Ascending aorta (tissue), 2 donors: Measurements from ENCODE around the gene CELF3. TPM values are rescaled to one million over a fixed set of nuclear protein-coding genes. Genes with fewer than 3 reads are reported as not detected.
A peak's percentile ranks its signal among the peaks of the same experiment; 100 is the strongest.
"Not testable (repeated sequence)": the region's sequence is repeated elsewhere in the genome, so short reads cannot be mapped to it uniquely, and the experiment has no call there.

Source experiments
- DNase-seq, 2 donors: peaks; one replicate each; pipeline ENCODE4 v3.0.0-alpha.2; 2019; ENCODE audit warnings: low spot score in 2 of 2
- H3K27ac ChIP-seq, 2 donors: fragments of 200-600 bp; sonication (generic); one replicate each; pipeline ENCODE4 v1.5.1; 2016 to 2017; ENCODE audit warnings: mild to moderate bottlenecking in 1 of 2
- H3K27me3 ChIP-seq: fragments of 200-600 bp; sonication (generic); one replicate; pipeline ENCODE4 v1.5.1; 2017
- H3K36me3 ChIP-seq, 2 donors: fragments of 200-600 bp; sonication (generic); one replicate each; pipeline ENCODE4 v1.5.1; 2016
- H3K4me1 ChIP-seq, 2 donors: fragments of 200-600 bp; sonication (generic); one replicate each; pipeline ENCODE4 v1.5.1; 2016 to 2017; ENCODE audit warnings: mild to moderate bottlenecking in 1 of 2
- H3K4me3 ChIP-seq, 2 donors: fragments of 200-600 bp; sonication (generic); one replicate each; pipeline ENCODE4 v1.5.1; 2016 to 2017; ENCODE audit warnings: mild to moderate bottlenecking in 1 of 2
- H3K9me3 ChIP-seq, 2 donors: fragments of 200-600 bp; sonication (generic); one replicate each; pipeline ENCODE4 v1.5.1; 2016
- intact Hi-C: fragments of 100-400 bp; cut with DNase I; formaldehyde crosslinking; loops from one replicate; pipeline ENCODE4 v1.15.1; 2023
- total RNA-seq: library from RNA; depleted of rRNA; stranded (reverse); fragments of >200 nt; gene quantifications from one replicate; pipeline ENCODE4 v1.1.0, GENCODE V29; 2016
- TF ChIP-seq, protein P1 (sequence below), 3 experiments: fragments of 200-600 bp in 2 of 3; fragments of 450-650 bp in 1 of 3; sonication (generic) in 2 of 3; IDR thresholded peaks; one replicate each; pipeline ENCODE4 v1.5.1; 2016 to 2019; ENCODE audit warnings: antibody characterized with exemption in 3 of 3, mild to moderate bottlenecking in 1 of 3, moderate library complexity in 1 of 3

CELF3 gene
- total RNA-seq, 1 donor from 2014 or later = not detected

GRCh38 chr1:151686561-151686960, 30.0 kb downstream of the CELF3 start:
- Histone ChIP-seq H3K9me3 (no peaks in the 10 kb centered on the region), H3K27me3 (no peaks in the 10 kb centered on the region), H3K4me3 (no peak overlapping the region), H3K4me1 (no peaks in the 10 kb centered on the region), H3K36me3 (peaks cover 4 to 15% of the 10 kb centered on the region in 2 donors), H3K27ac (no peak overlapping the region)
- no peak for DNase-seq
- intact Hi-C loops = no loop called here
- TF ChIP-seq, protein P1, sequence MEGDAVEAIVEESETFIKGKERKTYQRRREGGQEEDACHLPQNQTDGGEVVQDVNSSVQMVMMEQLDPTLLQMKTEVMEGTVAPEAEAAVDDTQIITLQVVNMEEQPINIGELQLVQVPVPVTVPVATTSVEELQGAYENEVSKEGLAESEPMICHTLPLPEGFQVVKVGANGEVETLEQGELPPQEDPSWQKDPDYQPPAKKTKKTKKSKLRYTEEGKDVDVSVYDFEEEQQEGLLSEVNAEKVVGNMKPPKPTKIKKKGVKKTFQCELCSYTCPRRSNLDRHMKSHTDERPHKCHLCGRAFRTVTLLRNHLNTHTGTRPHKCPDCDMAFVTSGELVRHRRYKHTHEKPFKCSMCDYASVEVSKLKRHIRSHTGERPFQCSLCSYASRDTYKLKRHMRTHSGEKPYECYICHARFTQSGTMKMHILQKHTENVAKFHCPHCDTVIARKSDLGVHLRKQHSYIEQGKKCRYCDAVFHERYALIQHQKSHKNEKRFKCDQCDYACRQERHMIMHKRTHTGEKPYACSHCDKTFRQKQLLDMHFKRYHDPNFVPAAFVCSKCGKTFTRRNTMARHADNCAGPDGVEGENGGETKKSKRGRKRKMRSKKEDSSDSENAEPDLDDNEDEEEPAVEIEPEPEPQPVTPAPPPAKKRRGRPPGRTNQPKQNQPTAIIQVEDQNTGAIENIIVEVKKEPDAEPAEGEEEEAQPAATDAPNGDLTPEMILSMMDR (IDR thresholded peaks at IDR 0.05) = no peak

DNA sequence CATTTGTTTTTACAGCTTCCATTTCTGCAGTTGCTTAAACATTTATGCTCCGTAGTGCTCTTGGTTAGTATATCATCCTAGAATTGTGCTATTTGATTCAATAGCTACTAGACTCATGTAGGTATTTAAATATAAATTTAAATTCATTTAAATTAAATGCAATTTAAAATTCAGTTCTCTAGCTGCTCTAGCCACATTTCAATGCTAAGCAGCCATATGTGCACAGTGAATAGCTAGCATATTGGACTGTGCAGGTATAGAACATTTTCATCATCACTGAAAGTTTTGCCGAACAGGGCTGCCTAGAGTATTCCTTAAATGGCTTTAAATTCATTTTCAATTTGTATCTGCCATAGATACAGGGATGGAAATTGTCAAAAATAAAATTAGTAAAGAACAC, 32.5 kb downstream of the CELF3 start:
- no peak overlapping the region for H3K27ac ChIP-seq
- no peak overlapping the region for H3K4me3 ChIP-seq
- H3K4me1 ChIP-seq = peaks cover 0 to 5% of the 10 kb centered on the region in 2 donors
- H3K36me3 ChIP-seq = peaks cover 4 to 15% of the 10 kb centered on the region in 2 donors
- no peak for DNase-seq
- TF ChIP-seq, protein P1 (IDR thresholded peaks at IDR 0.05) = no peak
- no peaks in the 10 kb centered on the region for H3K27me3 ChIP-seq
- H3K9me3 ChIP-seq = no peaks in the 10 kb centered on the region
- intact Hi-C loops = no loop called here

GRCh38 chr1:151682901-151683300, 33.7 kb downstream of the CELF3 start:
- H3K27ac ChIP-seq, H3K4me1 ChIP-seq, H3K27me3 ChIP-seq, H3K9me3 ChIP-seq, intact Hi-C loops, DNase-seq, H3K4me3 ChIP-seq: not testable (repeated sequence)
- H3K36me3 ChIP-seq = peaks cover 4 to 15% of the 10 kb centered on the region in 2 donors

DNA sequence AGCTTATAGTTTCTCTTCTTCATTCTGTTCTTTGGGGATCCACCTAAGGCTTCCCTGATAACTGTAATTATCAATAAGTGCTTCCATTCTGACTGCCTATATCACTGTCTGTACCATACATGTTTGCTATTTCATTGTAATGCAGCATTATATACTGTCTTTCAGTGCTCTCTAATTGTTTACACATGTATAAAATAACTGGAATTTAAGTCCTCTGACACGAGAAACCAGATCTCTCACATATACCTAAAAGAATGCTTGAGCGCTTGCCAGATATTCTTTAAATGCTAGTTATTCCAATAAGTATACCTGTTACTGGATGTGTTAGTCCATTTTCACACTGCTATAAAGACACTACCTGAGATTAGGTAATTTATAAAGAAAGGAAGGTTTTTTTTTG, 34.7 kb downstream of the CELF3 start:
- peaks cover 4 to 15% of the 10 kb centered on the region in 2 donors for H3K36me3 ChIP-seq
- H3K27me3 ChIP-seq = no peaks in the 10 kb centered on the region
- H3K9me3 ChIP-seq = no peaks in the 10 kb centered on the region
- no peak overlapping the region for H3K4me3 ChIP-seq
- TF ChIP-seq, protein P1 (IDR thresholded peaks at IDR 0.05) = no peak
- intact Hi-C loops = loop anchor here (2.0 kb wide), 1 partner anchor 71 kb away; no protein-coding TSS in a partner anchor
- H3K4me1 ChIP-seq = peaks cover 0 to 5% of the 10 kb centered on the region in 2 donors
- peak overlapping the region in 1 of 2 donors; percentile 58 for H3K27ac ChIP-seq
- no peak for DNase-seq

DNA sequence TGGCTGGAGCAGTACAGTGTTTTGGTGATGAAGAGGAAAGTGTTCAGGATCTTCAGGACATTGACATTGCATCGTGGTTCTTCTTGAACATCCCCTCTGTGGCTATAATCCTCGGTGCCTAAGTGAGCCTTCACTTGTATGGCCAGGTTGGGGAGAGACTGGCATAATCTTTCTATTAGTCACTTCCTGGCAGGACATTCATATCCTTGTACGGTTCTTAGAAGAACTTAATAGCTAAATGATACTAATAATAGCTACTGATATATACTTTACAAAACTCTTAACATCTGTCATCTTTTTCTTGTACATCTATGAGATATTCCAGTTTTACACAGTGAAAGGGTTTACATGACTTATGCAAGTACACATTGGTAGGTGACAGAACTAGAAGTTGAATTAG, 35.8 kb downstream of the CELF3 start:
- Histone ChIP-seq H3K4me3 (peak overlapping the region in 1 of 2 donors; percentile 9), H3K9me3 (no peaks in the 10 kb centered on the region), H3K27ac (peak overlapping the region; percentile 58 to 71), H3K27me3 (no peaks in the 10 kb centered on the region), H3K36me3 (peaks cover 0 to 15% of the 10 kb centered on the region in 2 donors), H3K4me1 (peaks cover 0 to 5% of the 10 kb centered on the region in 2 donors)
- intact Hi-C loops = loop anchor here (2.0 kb wide), 1 partner anchor 70 kb away; no protein-coding TSS in a partner anchor
- DNase-seq = no peak
- TF ChIP-seq, protein P1 (IDR thresholded peaks at IDR 0.05) = no peak

- DNase-seq = no peak
Observed at GRCh38 chr1:151680391-151680790, 36.2 kb downstream of the CELF3 start.

More at GRCh38 chr1:151680391-151680790, 36.2 kb downstream of the CELF3 start:
- intact Hi-C loops = loop anchor here (2.0 kb wide), 1 partner anchor 70 kb away; no protein-coding TSS in a partner anchor
- TF ChIP-seq, protein P1 (IDR thresholded peaks at IDR 0.05) = no peak
- no peaks in the 10 kb centered on the region for H3K9me3 ChIP-seq
- peak overlapping the region in 1 of 2 donors; percentile 9 for H3K4me3 ChIP-seq
- no peaks in the 10 kb centered on the region for H3K27me3 ChIP-seq
- H3K27ac ChIP-seq = peak overlapping the region; percentile 58 to 71
- peaks cover 0 to 13% of the 10 kb centered on the region in 2 donors for H3K36me3 ChIP-seq
- H3K4me1 ChIP-seq = peaks cover 0 to 5% of the 10 kb centered on the region in 2 donors
